ENCODE measurements around the gene GALNT11.

DNA sequence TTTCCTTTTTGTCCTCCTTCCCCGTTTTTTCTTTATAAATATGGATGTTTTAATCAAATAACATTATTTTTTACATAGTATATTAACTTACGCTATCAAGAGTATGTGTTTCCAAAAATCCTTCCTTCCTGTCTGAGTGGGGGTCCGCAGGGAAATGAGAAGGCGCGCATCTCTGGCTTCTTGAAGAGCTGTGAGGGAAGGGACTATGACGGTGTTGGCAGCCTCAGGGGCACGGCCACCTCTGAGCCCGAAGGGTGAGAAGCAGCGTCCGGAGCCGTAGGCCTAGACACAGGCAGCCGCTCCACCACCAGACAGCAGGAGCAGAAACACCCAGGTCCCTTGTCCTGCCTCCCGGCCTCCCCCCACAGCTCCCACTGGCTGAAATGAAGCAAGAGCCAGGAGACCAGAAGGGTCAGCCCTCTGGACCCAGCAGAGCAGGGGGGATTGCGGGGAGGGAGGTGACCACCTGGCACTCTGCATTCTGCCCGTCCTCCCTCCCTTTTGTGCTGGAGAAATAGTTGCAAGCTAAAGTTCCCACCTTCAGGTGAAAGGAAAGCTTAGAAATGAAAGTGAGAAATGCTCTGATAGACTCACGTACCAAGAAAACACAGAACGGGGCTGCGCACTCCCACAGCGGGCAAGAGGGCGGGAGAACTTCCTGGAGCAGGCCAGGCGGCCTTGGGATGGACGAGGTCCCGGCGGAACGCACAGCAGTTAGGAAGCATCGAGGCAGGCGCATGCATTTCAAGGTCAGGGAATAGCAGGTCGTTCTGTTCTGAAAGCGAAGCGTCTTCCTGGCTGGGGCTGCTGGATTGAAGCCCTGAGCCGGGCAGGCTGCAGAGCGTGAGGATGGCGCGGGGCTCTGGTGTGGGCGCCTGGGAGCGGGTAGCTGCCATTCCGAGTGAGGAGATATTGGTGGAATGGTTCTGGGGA lies 105.5 kb downstream of the GALNT11 start:
- TF ChIP-seq, protein P1, sequence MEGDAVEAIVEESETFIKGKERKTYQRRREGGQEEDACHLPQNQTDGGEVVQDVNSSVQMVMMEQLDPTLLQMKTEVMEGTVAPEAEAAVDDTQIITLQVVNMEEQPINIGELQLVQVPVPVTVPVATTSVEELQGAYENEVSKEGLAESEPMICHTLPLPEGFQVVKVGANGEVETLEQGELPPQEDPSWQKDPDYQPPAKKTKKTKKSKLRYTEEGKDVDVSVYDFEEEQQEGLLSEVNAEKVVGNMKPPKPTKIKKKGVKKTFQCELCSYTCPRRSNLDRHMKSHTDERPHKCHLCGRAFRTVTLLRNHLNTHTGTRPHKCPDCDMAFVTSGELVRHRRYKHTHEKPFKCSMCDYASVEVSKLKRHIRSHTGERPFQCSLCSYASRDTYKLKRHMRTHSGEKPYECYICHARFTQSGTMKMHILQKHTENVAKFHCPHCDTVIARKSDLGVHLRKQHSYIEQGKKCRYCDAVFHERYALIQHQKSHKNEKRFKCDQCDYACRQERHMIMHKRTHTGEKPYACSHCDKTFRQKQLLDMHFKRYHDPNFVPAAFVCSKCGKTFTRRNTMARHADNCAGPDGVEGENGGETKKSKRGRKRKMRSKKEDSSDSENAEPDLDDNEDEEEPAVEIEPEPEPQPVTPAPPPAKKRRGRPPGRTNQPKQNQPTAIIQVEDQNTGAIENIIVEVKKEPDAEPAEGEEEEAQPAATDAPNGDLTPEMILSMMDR (IDR thresholded peaks at IDR 0.05) = no peak
- no peak for TF ChIP-seq POLR2A (IDR thresholded peaks at IDR 0.05)

All from Peyer's patch (tissue), 4 donors.